ENCODE data around the gene P2RX7. TPM values are rescaled to one million over a fixed set of nuclear protein-coding genes. Genes with fewer than 3 reads are reported as not detected.

Gene P2RX7
- total and polyA plus RNA-seq, 2 experiments from 2014 or later: 0.90 to 1.7 TPM

DNA sequence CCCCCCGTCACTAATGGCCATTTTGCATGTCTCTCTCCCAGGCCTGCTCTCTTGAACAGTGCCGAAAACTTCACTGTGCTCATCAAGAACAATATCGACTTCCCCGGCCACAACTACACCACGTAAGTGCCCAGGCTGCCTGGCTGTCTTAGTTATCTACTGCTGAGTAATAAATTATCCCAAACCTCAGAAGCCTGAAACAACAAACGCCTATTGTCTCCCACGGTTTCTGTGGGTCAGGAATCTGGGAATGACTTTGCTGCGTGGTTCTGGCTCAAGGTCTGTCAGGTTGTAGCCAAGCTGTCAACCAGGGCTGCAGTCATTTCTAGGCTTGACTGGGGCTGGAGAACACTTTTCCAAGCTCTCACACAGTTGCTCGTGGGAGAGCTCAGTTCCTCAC lies 32.6 kb downstream of the P2RX7 start:
- Histone ChIP-seq H4K20me1 (ENCODE audit: insufficient read depth, poor library complexity, severe bottlenecking) (no peaks in the 10 kb centered on the region), H3K4me3 (no peak overlapping the region), H3K4me2 (no peak overlapping the region), H3K27ac (no peak overlapping the region), H3K27me3 (no peaks in the 10 kb centered on the region), H3K79me2 (no peaks in the 10 kb centered on the region), H3K4me1 (ENCODE audit: insufficient read depth) (no peaks in the 10 kb centered on the region), H3K9me3 (ENCODE audit: low read depth) (no peaks in the 10 kb centered on the region), H3K36me3 (replicated peaks; ENCODE audit: insufficient read depth, low read depth) (no peaks in the 10 kb centered on the region), H3K9me2 (replicated peaks; ENCODE audit: insufficient read depth) (no peaks in the 10 kb centered on the region), H2AFZ (no peak overlapping the region)
- no peak for DNase-seq (ENCODE audit: low spot score)
- no peak for TF ChIP-seq EZH2phosphoT487 (IDR thresholded peaks at IDR 0.05; ENCODE audit: low read depth, severe bottlenecking, unreplicated experiment)
- WGBS (ENCODE audit: low lambda C conversion rate, missing lambda C conversion rate): 73% methylated on average over 9 of the region's 9 CpGs

DNA sequence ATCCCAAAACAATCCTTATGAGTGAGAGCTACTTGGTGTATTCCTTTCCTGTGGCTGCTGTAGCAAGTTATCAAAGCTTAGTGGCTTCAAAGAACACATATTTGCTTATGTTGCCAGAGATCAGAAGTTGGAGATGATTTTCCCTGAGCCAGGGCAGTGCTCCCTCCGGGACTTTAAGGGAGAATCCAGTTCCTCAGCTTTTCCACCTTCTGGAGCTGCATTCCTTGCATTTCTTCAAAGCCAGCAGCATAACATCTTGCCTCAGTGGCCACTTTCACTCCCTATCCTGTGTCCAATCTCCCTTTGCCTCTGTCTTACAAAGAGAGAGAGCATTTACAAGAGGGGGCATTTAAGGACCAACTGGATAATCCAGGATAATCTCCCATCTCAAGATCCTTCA lies 33.7 kb downstream of the P2RX7 start:
- Histone ChIP-seq H2AFZ (no peak overlapping the region), H3K79me2 (no peaks in the 10 kb centered on the region), H3K27ac (no peak overlapping the region), H3K4me3 (no peak overlapping the region), H3K9me3 (ENCODE audit: low read depth) (no peaks in the 10 kb centered on the region), H3K4me1 (ENCODE audit: insufficient read depth) (no peaks in the 10 kb centered on the region), H3K27me3 (no peaks in the 10 kb centered on the region), H3K9me2 (replicated peaks; ENCODE audit: insufficient read depth) (no peaks in the 10 kb centered on the region), H3K4me2 (no peak overlapping the region), H4K20me1 (ENCODE audit: insufficient read depth, poor library complexity, severe bottlenecking) (no peaks in the 10 kb centered on the region), H3K36me3 (replicated peaks; ENCODE audit: insufficient read depth, low read depth) (no peaks in the 10 kb centered on the region)
- 40% methylated on average over 1 of the region's 1 CpG for WGBS (ENCODE audit: low lambda C conversion rate, missing lambda C conversion rate)
- DNase-seq (ENCODE audit: low spot score): no peak
- TF ChIP-seq, protein P1, sequence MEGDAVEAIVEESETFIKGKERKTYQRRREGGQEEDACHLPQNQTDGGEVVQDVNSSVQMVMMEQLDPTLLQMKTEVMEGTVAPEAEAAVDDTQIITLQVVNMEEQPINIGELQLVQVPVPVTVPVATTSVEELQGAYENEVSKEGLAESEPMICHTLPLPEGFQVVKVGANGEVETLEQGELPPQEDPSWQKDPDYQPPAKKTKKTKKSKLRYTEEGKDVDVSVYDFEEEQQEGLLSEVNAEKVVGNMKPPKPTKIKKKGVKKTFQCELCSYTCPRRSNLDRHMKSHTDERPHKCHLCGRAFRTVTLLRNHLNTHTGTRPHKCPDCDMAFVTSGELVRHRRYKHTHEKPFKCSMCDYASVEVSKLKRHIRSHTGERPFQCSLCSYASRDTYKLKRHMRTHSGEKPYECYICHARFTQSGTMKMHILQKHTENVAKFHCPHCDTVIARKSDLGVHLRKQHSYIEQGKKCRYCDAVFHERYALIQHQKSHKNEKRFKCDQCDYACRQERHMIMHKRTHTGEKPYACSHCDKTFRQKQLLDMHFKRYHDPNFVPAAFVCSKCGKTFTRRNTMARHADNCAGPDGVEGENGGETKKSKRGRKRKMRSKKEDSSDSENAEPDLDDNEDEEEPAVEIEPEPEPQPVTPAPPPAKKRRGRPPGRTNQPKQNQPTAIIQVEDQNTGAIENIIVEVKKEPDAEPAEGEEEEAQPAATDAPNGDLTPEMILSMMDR (IDR thresholded peaks at IDR 0.05; ENCODE audit: poor library complexity): no peak
- no peak for TF ChIP-seq EZH2 (IDR thresholded peaks at IDR 0.05; ENCODE audit: borderline replicate concordance)
- TF ChIP-seq EZH2phosphoT487 (IDR thresholded peaks at IDR 0.05; ENCODE audit: low read depth, severe bottlenecking, unreplicated experiment): no peak

DNA sequence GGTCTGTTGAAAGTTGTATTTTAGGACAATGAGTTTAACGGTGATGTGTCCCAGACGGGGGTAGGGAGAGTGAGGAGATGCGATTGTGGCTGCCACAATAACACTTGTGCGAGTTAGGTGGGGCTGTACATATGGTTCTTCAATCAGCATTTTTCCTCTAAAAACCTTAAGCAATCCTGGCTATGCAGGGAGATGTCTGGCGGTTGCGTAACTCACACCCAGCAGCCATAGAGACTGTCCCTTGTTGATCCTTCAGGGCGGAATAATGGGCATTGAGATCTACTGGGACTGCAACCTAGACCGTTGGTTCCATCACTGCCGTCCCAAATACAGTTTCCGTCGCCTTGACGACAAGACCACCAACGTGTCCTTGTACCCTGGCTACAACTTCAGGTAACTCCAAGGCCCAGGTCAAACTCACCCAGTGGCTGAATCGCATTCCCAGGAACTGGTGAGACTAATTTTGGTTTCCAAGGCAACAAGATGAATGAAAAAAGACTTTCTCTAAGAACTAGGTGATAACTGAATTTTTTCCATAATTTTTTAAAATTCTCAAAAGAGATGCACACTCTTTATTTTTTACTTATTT lies 34.6 kb downstream of the P2RX7 start:
- Histone ChIP-seq H3K4me2 (no peak overlapping the region), H2AFZ (no peak overlapping the region), H3K9me2 (replicated peaks; ENCODE audit: insufficient read depth) (no peaks in the 10 kb centered on the region), H3K9me3 (ENCODE audit: low read depth) (no peaks in the 10 kb centered on the region), H3K36me3 (replicated peaks; ENCODE audit: insufficient read depth, low read depth) (no peaks in the 10 kb centered on the region), H3K4me1 (ENCODE audit: insufficient read depth) (no peaks in the 10 kb centered on the region), H3K4me3 (no peak overlapping the region), H3K27ac (no peak overlapping the region), H3K79me2 (no peaks in the 10 kb centered on the region), H3K27me3 (no peaks in the 10 kb centered on the region), H4K20me1 (ENCODE audit: insufficient read depth, poor library complexity, severe bottlenecking) (no peaks in the 10 kb centered on the region)
- TF ChIP-seq EZH2phosphoT487 (IDR thresholded peaks at IDR 0.05; ENCODE audit: low read depth, severe bottlenecking, unreplicated experiment) (no peak), EZH2 (IDR thresholded peaks at IDR 0.05; ENCODE audit: borderline replicate concordance) (no peak)
- TF ChIP-seq, protein P1 (IDR thresholded peaks at IDR 0.05; ENCODE audit: poor library complexity): no peak
- WGBS (ENCODE audit: low lambda C conversion rate, missing lambda C conversion rate): 77% methylated on average over 14 of the region's 14 CpGs
- DNase-seq (ENCODE audit: low spot score): no peak

DNA sequence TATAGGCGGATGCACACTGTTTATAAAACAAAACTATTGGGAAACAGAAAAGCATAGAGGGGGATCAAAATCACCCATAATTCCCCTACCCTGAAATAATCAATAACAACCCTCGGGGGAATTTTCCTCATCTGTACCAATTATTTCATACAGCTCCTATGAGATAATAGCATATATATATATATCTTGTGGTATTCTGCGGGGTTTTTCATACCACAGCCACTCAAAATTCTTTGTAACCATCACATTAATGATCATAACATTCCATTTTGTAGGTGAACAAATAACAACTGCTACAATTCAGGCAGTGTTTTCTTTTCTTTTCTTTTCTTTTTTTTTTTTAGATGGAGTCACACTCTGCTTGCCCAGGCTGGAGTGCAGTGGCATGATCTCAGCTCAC lies 35.3 kb downstream of the P2RX7 start:
- Histone ChIP-seq H3K9me2 (replicated peaks; ENCODE audit: insufficient read depth) (no peaks in the 10 kb centered on the region), H3K4me3 (no peak overlapping the region), H3K36me3 (replicated peaks; ENCODE audit: insufficient read depth, low read depth) (no peaks in the 10 kb centered on the region), H3K27me3 (no peaks in the 10 kb centered on the region), H4K20me1 (ENCODE audit: insufficient read depth, poor library complexity, severe bottlenecking) (no peaks in the 10 kb centered on the region), H3K79me2 (no peaks in the 10 kb centered on the region), H3K27ac (no peak overlapping the region), H3K4me1 (ENCODE audit: insufficient read depth) (no peaks in the 10 kb centered on the region), H3K4me2 (no peak overlapping the region), H3K9me3 (ENCODE audit: low read depth) (no peaks in the 10 kb centered on the region), H2AFZ (no peak overlapping the region)
- DNase-seq (ENCODE audit: low spot score): no peak
- WGBS (ENCODE audit: low lambda C conversion rate, missing lambda C conversion rate): 95% methylated on average over 3 of the region's 3 CpGs
- TF ChIP-seq, protein P1 (IDR thresholded peaks at IDR 0.05; ENCODE audit: poor library complexity): no peak
- no peak for TF ChIP-seq EZH2 (IDR thresholded peaks at IDR 0.05; ENCODE audit: borderline replicate concordance)
- no peak for TF ChIP-seq EZH2phosphoT487 (IDR thresholded peaks at IDR 0.05; ENCODE audit: low read depth, severe bottlenecking, unreplicated experiment)
